HG03097 (cell line): ENCODE results near the gene SMPDL3A.

Experiments used
- ATAC-seq: cut with Tn5 transposase; IDR thresholded peaks from one replicate; pipeline ENCODE4 v1.9.1; 2021; ENCODE audit not compliant: unreplicated experiment, low FRiP score

SMPDL3A gene

DNA sequence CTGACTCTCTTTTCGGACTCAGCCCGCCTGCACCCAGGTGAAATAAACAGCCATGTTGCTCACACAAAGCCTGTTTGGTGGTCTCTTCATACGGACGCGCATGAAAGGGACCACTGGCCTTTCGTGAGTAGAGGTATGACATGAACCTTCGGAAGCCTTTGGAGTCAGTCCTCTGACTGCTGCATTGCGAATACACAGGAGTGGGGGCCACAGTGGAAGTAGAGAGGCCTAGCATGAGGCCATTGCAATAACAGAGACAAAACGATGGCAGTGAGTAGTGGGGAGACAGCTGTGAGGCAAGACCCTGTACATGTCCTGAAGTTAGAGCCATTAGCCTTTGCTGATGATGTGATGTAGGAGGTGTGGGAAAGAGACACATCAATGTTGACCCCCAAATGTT lies 56.4 kb downstream of the SMPDL3A start:
- ATAC-seq = no peak

DNA sequence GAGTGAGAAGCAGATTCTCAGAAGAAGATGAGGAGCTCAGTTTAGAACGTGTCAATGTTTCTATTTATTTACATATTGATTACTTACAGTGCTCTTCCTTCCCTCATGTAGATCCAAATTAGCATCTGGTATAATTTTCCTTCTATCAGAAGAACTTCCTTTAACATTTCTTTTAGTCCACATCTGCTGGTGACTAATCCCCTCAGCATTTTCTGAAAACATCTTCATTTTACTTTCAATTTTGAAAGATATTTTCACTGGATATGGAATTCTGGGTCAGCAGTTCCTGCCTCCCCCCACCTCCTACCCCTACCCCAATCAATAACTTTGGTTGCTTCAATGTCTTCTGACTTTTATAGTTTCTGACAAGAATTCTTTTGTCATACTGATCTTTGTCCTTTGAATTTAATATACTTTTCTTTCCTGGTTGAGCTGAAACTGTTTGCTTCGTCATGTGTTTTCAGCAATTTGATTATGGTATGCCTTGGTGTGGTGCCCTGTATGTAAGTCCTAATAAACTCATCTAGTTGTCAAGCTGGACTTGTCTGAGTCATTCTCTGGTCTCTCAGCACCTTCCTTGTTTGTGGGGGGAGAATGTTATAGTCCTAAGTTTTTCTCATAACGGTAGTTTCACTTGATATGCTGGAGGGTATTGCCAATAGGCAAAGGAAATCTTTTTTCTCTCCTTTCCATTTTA lies 57.0 kb downstream of the SMPDL3A start:
- no peak for ATAC-seq

DNA sequence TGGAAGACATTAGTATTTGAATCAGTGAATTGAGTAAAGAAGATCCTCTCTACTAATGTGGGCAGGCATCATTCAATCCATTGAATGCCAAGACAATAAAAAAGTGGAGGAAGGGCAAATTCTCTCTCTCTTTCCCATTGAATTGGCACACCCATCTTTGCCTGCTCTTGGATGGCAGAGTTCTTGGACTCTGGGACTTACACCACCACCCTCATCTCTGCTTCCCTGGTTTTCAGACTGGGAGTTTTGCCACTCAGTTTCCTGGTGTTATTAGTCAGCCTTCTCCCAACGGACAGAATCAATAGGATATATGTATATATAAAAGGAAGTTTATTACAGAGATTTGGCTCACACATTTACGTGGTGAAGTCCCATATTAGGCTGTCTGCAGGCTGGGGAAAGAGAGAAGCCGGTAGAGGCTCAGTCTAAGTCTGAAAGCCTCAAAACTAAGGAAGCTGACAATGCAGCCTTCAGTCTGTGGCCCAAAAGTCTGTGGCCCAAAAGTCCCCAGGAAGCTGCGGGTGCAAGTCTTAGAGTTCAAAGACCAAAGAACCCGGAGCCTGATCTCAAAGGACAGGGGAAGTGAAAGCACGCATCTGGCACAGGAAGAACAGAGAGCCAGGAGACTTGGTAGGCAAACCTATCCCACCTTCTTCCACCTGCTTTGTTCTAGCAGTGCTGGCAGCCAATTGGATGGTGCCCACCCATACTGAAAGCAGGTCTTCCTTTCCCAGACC lies 64.4 kb downstream of the SMPDL3A start:
- no peak for ATAC-seq
